Stimulated activated naive CD4-positive, alpha-beta T cell treated with Interleukin-2 at 50 U/mL for 16 hours (primary cell): ENCODE results near the gene TRPV5.

Experiments used
- DNase-seq: peaks from one replicate; lab custom pipeline; 2025; lab: John Stamatoyannopoulos, UW

TRPV5 gene

DNA sequence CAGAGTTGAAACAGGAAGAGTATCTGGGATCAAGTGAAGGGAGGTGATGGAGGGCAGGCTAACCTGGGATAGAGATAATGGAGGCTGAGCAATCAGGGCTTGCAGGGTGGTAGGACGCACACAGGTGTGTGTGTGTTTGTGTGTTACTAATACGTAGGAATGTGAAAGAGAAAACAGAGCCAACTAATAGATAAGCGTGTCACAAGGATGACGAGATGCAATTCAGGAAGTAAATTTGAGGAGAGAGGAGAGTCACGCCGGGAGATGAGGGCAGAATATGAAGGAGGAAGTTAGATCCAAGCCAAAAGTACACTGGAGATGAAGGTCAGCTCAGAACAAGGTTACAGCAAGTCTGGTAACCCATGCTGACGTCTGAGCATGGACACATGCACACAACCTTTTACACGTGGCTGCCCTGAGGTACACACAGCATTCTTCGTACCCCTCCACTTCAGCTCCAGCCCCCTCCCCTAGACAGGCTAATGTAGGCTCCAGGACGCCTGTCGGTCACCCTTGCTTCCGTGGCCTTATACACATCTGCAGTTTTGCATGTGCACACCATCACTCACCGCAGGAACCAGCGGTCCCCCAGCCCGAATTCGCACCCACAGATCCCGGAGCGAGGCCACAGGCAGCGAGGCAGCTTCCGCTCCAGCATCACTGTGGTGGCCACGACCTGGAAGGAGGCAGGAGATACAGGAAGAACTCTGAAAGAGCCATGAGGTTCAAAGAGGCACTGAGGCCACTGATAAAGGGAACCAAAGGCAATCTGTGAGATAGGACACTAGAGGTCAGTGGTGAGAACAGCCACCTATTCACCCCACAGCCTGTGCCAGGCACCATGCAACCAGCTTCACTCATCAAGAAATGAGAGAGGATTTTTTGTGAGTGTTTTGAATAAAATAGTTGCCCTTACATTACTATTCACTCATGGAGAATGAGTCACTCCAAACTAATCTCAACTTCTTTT, 24.3 kb downstream of the TRPV5 start:
- no peak for DNase-seq

DNA sequence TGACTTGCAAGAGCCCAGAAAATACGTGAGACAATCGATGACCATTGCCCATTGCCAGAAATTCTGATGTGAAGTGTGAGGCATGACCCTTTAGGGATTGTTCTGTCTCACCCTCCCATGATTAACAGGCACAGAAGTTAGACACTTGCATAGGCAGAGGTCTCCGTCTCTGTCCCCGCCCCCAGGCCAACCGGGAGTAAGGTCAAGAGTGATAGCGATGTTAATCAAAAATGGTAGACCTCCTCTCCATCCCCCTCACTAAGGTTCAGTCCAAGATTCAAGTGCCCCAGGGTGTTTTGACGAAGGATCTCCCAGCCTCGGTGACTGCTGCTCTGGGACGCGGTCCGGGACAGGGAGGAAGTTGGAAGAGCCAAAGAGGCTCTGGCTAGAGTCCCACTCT, 25.3 kb downstream of the TRPV5 start:
- no peak for DNase-seq

DNA sequence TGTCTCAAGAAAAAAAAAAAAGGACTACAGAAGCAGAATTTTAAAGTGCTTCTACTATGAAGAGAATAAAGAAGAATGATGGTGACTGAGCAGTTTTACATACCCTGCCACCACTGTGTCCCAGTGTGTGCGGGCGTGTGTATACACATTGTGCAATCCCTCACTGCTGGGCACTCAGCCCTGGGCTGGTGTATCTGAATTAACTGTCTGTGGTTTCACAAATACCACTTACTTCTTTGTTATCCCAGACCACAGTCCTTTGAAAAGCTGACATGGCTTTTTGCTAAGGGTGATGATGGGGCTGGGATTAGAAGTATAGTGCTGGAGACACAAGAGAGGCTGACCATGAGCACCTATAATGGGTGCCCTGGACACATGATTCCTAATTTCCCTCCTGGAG, 26.9 kb downstream of the TRPV5 start:
- DNase-seq = no peak

DNA sequence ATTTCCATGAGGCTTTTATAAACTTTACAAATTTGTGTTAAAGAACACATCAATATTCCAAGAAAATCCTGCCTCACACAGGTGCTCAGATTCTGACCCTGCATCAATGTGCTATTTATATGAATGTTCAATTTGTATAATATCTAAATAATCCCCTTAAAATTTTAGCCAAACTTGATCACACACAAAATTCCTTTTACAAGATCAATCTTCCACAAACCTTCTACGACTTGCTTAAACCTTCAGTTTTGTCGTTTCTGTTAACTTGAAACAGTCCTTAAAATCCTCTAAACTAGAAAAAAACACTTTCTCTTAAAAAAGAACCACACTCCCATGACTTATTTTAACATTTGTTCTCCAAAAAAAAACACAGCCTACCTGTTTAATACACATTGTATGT, 27.8 kb downstream of the TRPV5 start:
- no peak for DNase-seq

DNA sequence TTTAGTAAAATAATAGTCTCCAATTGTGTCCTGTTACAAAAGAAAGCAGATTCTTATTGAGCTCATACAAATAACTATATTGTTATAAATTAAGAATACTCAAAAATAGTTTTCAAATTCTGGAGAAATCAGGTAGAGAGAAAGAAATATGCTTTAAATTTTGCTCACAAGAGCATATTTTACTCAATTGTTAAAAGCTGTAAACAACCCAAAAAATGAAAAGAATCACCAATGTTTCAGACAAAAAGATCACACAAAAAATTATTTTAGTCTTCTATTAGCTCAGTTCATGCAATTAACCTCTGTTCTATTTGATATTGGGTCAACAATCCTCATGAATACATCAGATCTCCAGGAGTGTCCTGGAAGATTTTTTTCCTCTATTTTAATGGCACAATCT, 29.4 kb downstream of the TRPV5 start:
- DNase-seq = no peak

DNA sequence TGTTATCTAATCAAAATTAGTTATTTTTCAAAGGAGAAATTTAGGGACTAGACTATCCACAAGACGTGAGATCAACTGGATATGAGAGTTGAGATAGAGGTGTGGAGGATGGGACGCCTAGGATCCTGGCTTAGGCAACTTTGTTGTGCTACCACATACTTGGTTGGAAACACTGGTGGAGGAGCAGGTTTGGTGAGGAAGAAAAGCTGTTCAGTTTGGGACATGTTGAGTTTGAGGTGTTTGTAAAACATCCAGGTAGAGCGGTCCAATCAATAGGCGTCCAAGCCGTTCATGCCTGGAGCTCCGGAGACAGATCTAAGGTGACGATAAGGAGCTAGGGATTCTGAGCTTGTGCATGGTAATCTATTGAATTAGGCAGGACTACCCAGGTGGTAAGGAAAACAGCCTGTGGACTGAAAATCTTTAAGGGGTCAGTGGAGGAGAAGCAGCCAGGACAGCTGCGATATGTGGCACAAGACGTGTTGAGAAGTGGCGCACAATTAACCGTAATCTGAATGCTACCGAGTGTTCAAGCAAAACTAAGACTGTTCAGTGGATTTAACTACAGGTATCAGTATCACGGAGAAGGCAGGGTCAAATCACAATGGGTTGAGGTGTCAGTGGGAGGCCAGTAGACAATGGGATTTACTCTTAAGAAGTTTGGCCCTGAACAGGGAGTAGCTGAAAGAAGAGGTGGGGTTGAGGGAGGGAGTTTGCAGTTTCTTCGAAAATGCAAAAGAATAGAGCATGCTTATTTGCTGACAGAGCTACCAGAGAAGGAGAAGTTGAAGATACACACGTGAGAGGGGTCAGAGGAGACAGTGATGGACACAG, 31.9 kb downstream of the TRPV5 start:
- no peak for DNase-seq

DNA sequence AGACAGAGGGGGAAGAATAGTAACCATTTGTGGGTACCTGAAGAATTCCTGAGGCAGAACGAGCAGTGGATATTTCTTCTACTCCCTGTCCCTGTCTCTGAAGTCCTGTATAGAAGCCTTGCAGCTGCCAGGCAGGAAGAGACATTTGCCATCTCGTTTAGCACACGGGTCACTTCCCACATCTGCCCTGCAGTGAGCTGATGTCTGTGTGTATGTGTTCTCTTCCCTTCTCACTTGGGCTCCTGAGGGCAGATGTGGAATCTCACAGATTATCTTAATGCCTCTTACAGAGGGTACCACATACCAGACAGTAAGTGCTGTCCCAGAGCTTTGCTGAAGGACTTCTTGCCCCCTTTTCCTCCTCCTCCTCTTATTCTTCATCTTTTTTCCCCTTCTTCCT, 33.9 kb downstream of the TRPV5 start:
- DNase-seq = no peak

DNA sequence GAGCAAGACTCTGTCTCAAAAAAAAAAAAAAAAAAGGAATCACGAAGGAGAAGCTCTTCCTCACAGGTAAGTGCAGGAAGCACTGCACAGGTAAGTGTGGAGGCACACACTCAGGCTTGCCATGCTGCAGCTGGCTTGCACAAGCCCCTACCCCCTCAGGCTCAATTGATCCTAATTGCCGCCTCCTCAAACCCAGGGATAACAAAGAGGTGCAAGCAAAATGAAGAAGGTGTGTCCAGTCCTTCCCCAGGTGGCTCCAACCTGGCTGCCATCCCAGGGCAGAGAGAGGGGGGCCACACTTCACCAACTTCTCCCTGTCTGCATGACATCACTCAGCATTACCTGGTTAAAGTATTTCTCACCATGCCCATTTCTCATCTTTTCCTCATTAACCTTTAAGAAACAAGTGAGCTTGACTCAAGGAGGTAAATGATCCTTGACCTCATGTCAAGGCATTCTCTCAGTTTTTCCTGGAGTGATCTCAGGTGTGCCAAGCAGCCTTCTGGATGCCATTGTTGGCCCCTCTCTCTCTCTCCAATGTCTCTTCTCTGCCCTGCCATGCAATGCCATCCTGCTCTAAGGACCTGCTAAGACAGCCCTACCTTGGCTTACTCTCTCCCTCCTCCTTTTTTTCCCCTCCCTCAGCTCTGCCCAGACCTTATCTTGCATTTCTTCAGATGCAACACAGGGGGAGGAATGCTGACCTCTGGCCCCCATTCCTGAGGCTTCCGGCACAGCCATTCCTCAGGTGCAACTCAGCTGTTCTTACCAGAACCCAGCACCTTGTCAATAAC, 35.0 kb downstream of the TRPV5 start:
- DNase-seq = no peak

DNA sequence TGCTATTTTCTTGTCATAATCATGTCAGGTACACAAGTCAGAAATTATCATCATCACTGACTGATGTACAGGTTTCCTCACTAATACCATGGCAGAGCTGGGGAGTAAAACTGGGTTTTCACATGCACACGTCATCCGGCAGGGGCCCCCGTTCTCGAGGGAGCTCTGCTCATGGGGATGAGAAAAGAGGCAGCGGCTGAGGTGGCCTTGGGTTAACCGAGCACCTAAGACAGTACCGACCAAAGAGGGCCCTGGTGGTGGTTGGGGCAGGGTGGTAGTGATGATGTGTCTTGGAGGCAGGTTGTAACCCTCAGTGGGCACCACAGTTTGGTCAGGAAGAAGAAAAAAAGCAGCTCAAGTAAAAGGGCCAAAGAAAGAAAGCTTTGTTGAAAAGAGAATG, 35.9 kb downstream of the TRPV5 start:
- DNase-seq = no peak

DNA sequence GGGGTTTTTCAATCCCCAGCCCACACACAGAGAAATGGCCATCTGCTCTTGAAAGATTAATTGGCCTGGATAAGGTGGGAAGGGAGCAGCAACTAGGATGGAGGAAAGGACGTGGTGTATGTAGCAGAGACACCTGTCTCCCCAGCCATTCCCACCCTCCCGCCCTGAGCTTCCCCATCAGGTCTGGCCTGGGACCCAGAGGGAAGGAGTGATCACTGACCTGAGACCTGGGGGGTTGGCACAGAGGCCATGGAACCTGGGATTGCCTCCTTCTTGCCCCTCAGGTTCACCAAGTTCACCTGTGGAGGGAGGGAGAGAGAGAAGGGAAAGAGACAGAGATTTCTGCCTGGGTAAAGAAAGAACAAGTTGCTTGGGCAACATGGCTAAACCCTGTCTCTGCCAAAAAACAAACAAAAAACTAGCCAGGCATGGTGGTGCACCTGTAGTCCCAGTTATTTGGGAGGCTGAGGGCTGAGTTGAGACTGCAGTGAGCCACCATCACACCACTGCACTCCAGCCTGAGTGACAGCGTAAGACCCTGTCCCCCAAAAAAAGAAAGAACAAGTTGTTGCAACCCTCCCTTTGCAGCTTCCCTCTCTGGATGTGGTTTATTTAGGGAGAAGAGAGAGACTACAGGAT, 36.7 kb downstream of the TRPV5 start:
- no peak for DNase-seq

DNA sequence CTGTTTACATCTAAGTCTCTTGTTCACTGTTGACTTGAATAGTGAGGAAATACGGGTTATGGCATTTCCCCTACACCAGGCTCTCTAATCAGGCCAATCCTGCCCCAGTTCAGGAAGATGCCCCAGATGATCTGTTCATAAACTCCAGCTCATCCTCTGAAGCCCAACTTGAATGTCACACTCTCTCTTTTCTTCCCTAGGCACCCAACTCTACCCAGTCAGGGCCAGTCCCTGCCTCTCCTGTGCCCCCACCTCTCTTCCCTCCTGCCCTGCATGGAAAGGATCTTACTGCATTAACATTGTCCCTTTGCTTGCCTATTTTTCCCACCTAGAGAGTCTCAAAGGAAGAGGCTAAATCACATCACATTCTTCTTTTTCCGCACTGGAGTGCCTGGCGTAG, 37.4 kb downstream of the TRPV5 start:
- DNase-seq = no peak

DNA sequence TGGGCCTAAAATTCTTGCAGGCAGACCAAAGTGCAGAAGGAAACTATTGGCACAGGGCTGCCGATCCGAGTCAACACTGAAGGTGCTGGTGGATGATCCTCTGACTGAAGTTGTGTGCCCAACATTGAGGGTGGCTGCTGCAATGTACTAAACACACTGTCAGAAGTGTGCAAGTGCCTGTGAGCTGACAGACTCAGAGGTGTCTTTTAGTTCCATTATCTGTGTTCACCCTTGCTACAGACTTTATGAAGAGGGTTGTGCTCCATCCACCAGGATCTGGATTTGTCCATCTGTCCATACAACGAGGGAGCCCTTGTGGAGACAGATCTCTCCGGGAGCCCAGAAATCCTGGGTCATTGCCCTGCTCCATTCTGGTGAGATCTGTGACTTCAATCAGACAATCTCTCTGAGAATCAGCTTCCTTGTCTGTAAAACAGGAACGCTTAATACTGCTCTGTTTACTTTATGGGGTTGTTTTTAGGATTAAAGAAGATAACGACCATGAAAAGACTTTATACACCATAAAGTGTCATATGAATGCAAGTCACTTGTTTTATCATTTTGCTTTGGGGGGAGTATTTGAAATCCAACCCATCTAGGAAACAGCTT, 38.5 kb downstream of the TRPV5 start:
- DNase-seq = no peak

DNA sequence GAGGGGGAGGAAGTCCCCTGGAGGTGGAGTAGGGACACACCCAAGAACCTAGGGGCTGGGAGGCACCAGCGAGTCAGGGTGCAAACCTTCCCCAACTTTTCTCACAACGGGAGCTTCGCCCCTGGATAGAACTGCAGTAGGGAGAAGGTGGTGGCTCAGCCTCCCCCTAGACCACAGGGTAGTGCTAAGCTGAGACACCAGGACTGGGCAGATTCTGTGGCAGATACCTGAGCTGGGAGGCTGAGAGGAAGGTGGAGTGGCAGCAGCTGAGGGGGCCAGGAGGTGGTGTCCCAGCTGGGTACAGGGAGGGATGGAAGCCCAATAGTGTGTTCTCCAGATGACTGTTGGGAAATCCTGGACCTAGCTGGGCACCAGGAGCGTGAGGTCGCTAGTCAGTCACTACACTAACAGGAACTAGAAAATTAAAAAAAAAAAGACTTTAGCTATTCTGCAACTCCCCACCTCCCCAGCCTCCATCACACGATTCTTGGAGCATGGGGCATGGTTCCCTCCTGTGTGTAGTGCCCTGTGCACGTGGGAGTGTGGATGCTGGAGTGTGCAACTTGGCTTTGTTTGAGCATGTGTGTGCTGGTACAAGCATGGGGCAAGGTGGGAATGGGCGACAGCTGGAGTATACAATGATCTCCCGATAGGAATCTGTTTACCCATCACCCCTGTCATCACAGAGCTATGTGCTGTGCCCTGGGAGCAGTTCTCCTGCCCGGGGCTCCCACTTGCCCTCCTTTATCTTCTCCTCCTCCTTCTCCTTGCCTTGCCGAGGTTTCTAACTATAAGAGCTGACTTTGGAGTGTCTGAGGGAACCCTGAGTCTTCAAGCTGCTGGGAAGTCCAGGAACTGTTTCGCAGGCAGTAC, 39.2 kb downstream of the TRPV5 start:
- no peak for DNase-seq

DNA sequence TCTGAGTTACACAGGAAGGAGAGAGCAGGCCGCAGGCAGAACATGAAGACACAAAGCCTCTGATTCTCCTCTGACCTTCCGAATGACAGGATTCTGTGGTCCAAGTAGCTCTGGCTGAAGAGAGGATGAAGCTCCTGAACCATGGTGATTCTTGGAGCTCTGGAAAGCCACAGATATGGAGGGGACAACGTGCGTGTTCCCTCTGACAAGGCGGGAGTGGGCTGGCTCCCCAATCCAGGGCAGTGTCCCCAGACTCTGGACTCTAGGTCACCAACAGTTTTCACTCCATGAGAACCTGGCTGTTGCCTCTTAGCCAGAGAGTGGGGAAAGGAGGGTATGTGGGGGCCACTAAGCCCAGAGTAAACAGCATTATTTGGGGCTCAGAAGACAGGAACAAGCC, 40.6 kb downstream of the TRPV5 start:
- DNase-seq = no peak

DNA sequence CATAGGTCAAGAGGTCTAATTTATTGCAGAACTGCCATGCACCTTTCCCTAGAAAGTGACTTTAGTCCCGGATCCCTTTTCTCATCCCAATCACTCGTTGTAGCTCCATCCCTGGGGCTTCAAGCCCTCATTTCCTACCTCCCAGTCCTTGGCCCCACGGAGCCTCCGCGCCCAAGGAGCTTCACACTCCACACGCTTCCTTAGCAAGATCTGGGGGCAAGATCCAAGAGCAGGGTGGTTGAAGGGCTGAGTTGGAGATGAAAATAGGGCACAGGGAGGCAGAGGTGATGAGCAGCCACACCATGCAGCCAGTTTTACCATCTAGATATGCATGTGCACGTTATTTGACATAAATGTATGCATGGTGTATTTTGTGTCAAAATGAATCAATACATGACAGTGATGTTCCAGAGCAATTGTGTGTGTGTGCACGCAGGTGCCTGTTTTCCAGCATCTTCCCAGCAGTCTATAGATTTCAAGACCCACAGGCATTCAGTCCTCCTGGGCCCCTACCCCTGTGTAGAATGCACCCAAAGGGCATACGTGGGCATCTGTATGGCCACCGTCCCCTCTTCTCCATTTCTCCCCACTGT, 42.0 kb downstream of the TRPV5 start:
- no peak for DNase-seq

DNA sequence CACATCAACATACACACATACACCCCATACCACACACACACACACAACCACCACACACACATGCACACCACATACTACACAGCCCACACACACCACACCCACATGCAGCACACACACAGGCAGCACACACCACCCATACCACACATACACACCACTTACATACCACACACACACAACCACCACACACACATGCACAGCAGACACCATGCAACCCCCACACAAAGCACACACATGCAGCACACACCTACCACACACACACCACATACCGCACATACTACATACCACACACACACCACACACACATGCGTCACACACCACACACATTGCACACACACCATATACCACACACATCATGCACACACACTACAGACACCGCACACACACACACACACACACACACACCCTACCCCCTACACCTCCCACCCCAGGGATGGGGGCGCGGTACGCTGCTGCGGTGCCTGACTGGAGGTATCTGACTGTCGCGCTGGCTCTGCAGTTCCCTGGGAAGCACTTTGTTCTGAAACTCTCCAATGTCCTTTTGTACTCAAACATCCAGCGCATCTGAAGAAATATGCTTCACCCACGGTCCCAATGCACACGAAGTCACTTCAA, 42.6 kb downstream of the TRPV5 start:
- DNase-seq = no peak

DNA sequence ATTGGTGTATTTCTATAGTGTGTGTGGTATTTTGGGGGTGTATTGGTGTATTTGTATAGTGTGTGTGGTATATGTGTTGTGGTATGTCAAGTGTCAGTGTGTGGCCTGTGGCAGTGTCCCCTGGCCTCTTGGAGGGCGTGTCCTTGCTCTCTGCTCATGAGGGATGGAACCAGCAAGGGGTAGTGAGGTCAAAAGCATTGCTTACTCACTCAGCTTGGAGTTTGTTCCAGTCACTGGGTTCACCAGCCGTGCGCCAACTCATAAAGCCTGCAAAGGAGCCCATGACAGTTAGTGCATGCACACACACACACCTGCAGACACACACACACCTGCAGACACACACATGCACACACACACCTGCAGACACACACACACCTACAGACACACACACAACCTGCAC, 43.7 kb downstream of the TRPV5 start:
- DNase-seq = no peak

DNA sequence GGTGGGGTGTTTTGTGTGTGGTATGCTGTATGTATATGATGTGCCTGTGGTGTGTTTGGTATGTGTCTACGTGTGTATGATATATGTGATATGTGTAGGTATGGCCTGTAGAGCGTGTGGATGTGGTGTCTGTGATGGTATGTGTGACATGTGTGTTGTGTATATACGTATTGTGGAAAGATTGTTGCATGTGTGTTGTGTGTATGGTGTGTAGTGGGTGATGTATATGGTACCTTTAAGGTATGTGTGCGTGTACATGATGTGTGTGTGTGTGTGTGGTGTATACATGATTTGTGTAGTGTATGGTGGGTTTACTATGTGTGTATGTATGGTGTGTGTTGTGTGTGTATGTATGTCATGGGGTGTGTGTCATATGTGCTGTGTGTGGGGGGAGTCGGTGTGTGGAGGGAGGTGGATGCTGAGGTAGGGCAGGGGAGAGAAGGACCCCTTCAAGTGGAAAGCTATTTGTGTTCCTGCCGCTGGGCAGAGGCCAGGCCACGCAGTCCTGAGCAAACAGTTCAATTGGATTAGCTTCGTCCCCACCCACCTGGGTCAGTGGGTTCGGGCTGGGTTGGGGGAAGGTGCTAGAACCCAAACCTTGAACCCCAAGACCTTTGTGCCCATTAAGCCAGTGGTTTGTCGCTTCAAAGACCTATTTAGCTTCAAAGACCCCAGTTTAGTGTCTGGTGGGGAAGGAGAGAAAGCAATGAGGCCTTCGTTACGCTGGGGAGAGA, 46.1 kb downstream of the TRPV5 start:
- DNase-seq = no peak

DNA sequence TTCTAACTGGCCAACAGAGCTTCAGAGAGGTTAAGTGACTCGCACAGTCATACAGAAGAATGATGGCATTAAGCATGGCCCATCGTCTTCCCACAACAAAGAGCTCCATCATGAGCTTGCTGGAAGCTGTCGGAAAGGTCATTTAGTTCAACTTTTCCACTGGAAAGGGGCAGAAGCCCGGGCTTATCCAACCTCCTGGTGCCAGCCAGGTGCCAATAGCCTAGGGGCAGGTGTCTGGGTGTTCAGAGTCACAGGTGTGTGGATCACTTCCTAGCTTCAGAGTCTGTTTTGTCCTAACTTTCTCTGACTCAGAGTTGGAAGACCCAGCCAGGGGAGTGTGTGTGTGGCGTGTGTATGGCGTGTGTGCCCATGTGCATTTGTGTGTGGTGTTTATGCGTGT, 46.7 kb downstream of the TRPV5 start:
- no peak for DNase-seq
